CD8-positive, alpha-beta memory T cell (primary cell): ENCODE data around the gene CAVIN4. TPM values are rescaled to one million over a fixed set of nuclear protein-coding genes. Genes with fewer than 3 reads are reported as not detected.

Experiments used
- CTCF ChIA-PET: fragments of 350-600 bp; sonication (Branson Sonifier 250); formaldehyde crosslinking; loops from one replicate; lab custom pipeline; 2021; ENCODE audit warnings: antibody characterized with exemption; lab: Charles Lee
- POLR2A ChIA-PET: fragments of 350-600 bp; sonication (Branson Sonifier 250); formaldehyde crosslinking; loops from one replicate; lab custom pipeline; 2021; ENCODE audit warnings: antibody characterized with exemption; lab: Charles Lee
- DNase-seq, 5 donors: peaks; one replicate each; pipeline versions ENCODE4 v3.0.0 to v3.0.0-alpha.2; 2020 to 2022; ENCODE audit warnings: mixed read lengths in 1 of 5
- H3K27ac ChIP-seq: one replicate; pipeline ENCODE4 v1.7.0; 2013; ENCODE audit warnings: low read depth, mild to moderate bottlenecking, low read length, moderate library complexity
- H3K27me3 ChIP-seq: 2 replicates; pipeline ENCODE4 v1.7.0; 2013; ENCODE audit warnings: low read length, mild to moderate bottlenecking; ENCODE audit not compliant: insufficient read depth, poor library complexity, severe bottlenecking
- H3K36me3 ChIP-seq: 2 replicates; pipeline ENCODE4 v1.7.0; 2013; ENCODE audit warnings: mild to moderate bottlenecking, low read length, moderate library complexity; ENCODE audit not compliant: insufficient read depth
- H3K4me1 ChIP-seq: 2 replicates; pipeline ENCODE4 v1.7.0; 2013; ENCODE audit warnings: mild to moderate bottlenecking, low read length, moderate library complexity; ENCODE audit not compliant: insufficient read depth
- H3K4me3 ChIP-seq: 2 replicates; pipeline ENCODE4 v1.7.0; 2013; ENCODE audit warnings: mild to moderate bottlenecking, low read length
- H3K9me3 ChIP-seq: 2 replicates; pipeline ENCODE4 v1.7.0; 2013; ENCODE audit warnings: mild to moderate bottlenecking, low read length
- H3K27ac Mint-ChIP-seq, 8 donors: one replicate each; pipeline ENCODE4 v1.8.0; 2020 to 2021; ENCODE audit warnings: mixed read lengths in 8 of 8, mild to moderate bottlenecking in 6 of 8, inconsistent platforms in 3 of 8, moderate library complexity in 3 of 8
- H3K27me3 Mint-ChIP-seq, 2 donors: one replicate each; pipeline ENCODE4 v1.8.0; 2020 to 2021; ENCODE audit warnings: mixed read lengths in 2 of 2, mild to moderate bottlenecking in 1 of 2, moderate library complexity in 1 of 2
- H3K36me3 Mint-ChIP-seq, 3 donors: one replicate each; pipeline ENCODE4 v1.8.0; 2020 to 2021; ENCODE audit warnings: mixed read lengths in 3 of 3, inconsistent platforms in 1 of 3, mild to moderate bottlenecking in 1 of 3
- H3K4me1 Mint-ChIP-seq, 3 donors: one replicate each; pipeline ENCODE4 v1.8.0; 2020 to 2021; ENCODE audit warnings: mixed read lengths in 3 of 3, inconsistent platforms in 1 of 3, mild to moderate bottlenecking in 1 of 3
- H3K4me3 Mint-ChIP-seq, 7 donors: one replicate each; pipeline ENCODE4 v1.8.0; 2020 to 2021; ENCODE audit warnings: mixed read lengths in 7 of 7, mild to moderate bottlenecking in 6 of 7, moderate library complexity in 4 of 7, inconsistent platforms in 2 of 7
- H3K9me3 Mint-ChIP-seq, 5 donors: one replicate each; pipeline ENCODE4 v1.8.0; 2020 to 2022; ENCODE audit warnings: mixed read lengths in 5 of 5, mild to moderate bottlenecking in 3 of 5, moderate library complexity in 2 of 5, inconsistent platforms in 1 of 5
- polyA plus RNA-seq: library from polyadenylated mRNA; unstranded; fragments of 300-500 nt; fragmentation: Illumina TruSeq; gene quantifications from one replicate; pipeline ENCODE4 v1.2.3, GENCODE V29; 2021
- total RNA-seq, 2 experiments: library from RNA; stranded (reverse); gene quantifications; one replicate each; pipeline ENCODE4 v1.2.3, GENCODE V29; 2021

The CAVIN4 gene
- total RNA-seq (under 1 TPM; 0.20 to 0.26 TPM), polyA plus RNA-seq (not detected)

- no peak for DNase-seq
- CTCF ChIA-PET = no interaction called here
- Histone ChIP-seq H3K27ac (no peak within 1 kb of the TSS), H3K4me1 (no peaks in the 10 kb centered on the region), H3K36me3 (no peaks in the 10 kb centered on the region), H3K4me3 (no peak within 1 kb of the TSS), H3K9me3 (no peaks in the 10 kb centered on the region), H3K27me3 (no peaks in the 10 kb centered on the region)
- POLR2A ChIA-PET = no interaction called here
- Mint-ChIP-seq H3K27ac (no peak within 1 kb of the TSS), H3K4me1 (no peaks in the 10 kb centered on the region), H3K36me3 (no peaks in the 10 kb centered on the region), H3K9me3 (no peaks in the 10 kb centered on the region), H3K4me3 (no peak within 1 kb of the TSS), H3K27me3 (no peaks in the 10 kb centered on the region)
Measured at GRCh38 chr9:100577776-100578448, at the start of gene CAVIN4. Gene CAVIN4, plus strand, starts transcription at chr9:100578079. Its CDS starts 65 bp downstream, at chr9:100578144.

GRCh38 chr9:100534401-100534800 lies 43.5 kb upstream of the CAVIN4 start:
- H3K4me1 ChIP-seq = no peaks in the 10 kb centered on the region
- H3K4me1 Mint-ChIP-seq = no peaks in the 10 kb centered on the region
- H3K36me3 ChIP-seq = no peaks in the 10 kb centered on the region
- no peak overlapping the region for H3K4me3 Mint-ChIP-seq
- peaks cover 0 to 3% (median 0%) of the 10 kb centered on the region in 3 donors for H3K36me3 Mint-ChIP-seq
- H3K27me3 ChIP-seq = no peaks in the 10 kb centered on the region
- no peak overlapping the region for H3K27ac ChIP-seq
- H3K4me3 ChIP-seq = no peak overlapping the region
- ChIA-PET CTCF (no interaction called here), POLR2A (no interaction called here)
- DNase-seq = no peak
- no peaks in the 10 kb centered on the region for H3K27me3 Mint-ChIP-seq
- H3K9me3 Mint-ChIP-seq = peaks cover 0 to 6% (median 2%) of the 10 kb centered on the region in 5 donors
- no peaks in the 10 kb centered on the region for H3K9me3 ChIP-seq
- no peak overlapping the region for H3K27ac Mint-ChIP-seq

GRCh38 chr9:100540327-100540726 lies 37.6 kb upstream of the CAVIN4 start:
- H3K36me3 Mint-ChIP-seq = peaks cover 2 to 25% (median 4%) of the 10 kb centered on the region in 3 donors
- no peak overlapping the region for H3K4me3 Mint-ChIP-seq
- H3K27ac Mint-ChIP-seq = no peak overlapping the region
- POLR2A ChIA-PET = no interaction called here
- Histone ChIP-seq H3K9me3 (no peaks in the 10 kb centered on the region), H3K27me3 (no peaks in the 10 kb centered on the region), H3K4me1 (no peaks in the 10 kb centered on the region), H3K4me3 (no peak overlapping the region), H3K36me3 (no peaks in the 10 kb centered on the region), H3K27ac (no peak overlapping the region)
- peaks cover 0 to 8% (median 6%) of the 10 kb centered on the region in 5 donors for H3K9me3 Mint-ChIP-seq
- DNase-seq = no peak
- H3K27me3 Mint-ChIP-seq = peaks cover 0 to 3% of the 10 kb centered on the region in 2 donors
- H3K4me1 Mint-ChIP-seq = no peaks in the 10 kb centered on the region
- CTCF ChIA-PET = no interaction called here

- CTCF ChIA-PET = no interaction called here
- Mint-ChIP-seq H3K9me3 (peaks cover 0 to 15% (median 11%) of the 10 kb centered on the region in 5 donors), H3K27ac (no peak overlapping the region), H3K36me3 (peaks cover 2 to 44% (median 6%) of the 10 kb centered on the region in 3 donors), H3K4me1 (no peaks in the 10 kb centered on the region), H3K27me3 (peaks cover 0 to 4% of the 10 kb centered on the region in 2 donors), H3K4me3 (no peak overlapping the region)
- POLR2A ChIA-PET = no interaction called here
- H3K4me3 ChIP-seq = no peak overlapping the region
- no peak overlapping the region for H3K27ac ChIP-seq
- no peaks in the 10 kb centered on the region for H3K27me3 ChIP-seq
- no peak for DNase-seq
- no peaks in the 10 kb centered on the region for H3K9me3 ChIP-seq
- H3K4me1 ChIP-seq = no peaks in the 10 kb centered on the region
- no peaks in the 10 kb centered on the region for H3K36me3 ChIP-seq
Measured at GRCh38 chr9:100549048-100549447, 28.8 kb upstream of the CAVIN4 start.

- Histone ChIP-seq H3K4me3 (no peak overlapping the region), H3K27ac (no peak overlapping the region), H3K27me3 (no peaks in the 10 kb centered on the region), H3K9me3 (no peaks in the 10 kb centered on the region), H3K36me3 (no peaks in the 10 kb centered on the region), H3K4me1 (no peaks in the 10 kb centered on the region)
- POLR2A ChIA-PET = no interaction called here
- H3K36me3 Mint-ChIP-seq = peaks cover 0 to 8% (median 3%) of the 10 kb centered on the region in 3 donors
- no peaks in the 10 kb centered on the region for H3K4me1 Mint-ChIP-seq
- no peaks in the 10 kb centered on the region for H3K27me3 Mint-ChIP-seq
- H3K9me3 Mint-ChIP-seq = no peaks in the 10 kb centered on the region
- DNase-seq = no peak
- H3K27ac Mint-ChIP-seq = no peak overlapping the region
- CTCF ChIA-PET = no interaction called here
- H3K4me3 Mint-ChIP-seq = no peak overlapping the region
Measured at GRCh38 chr9:100554935-100555401, 22.9 kb upstream of the CAVIN4 start.

GRCh38 chr9:100555471-100555870 lies 22.4 kb upstream of the CAVIN4 start:
- no peaks in the 10 kb centered on the region for H3K9me3 Mint-ChIP-seq
- POLR2A ChIA-PET = no interaction called here
- no peaks in the 10 kb centered on the region for H3K27me3 ChIP-seq
- no peaks in the 10 kb centered on the region for H3K4me1 Mint-ChIP-seq
- no peaks in the 10 kb centered on the region for H3K27me3 Mint-ChIP-seq
- H3K36me3 ChIP-seq = no peaks in the 10 kb centered on the region
- no peaks in the 10 kb centered on the region for H3K4me1 ChIP-seq
- CTCF ChIA-PET = no interaction called here
- no peak overlapping the region for H3K4me3 ChIP-seq
- no peak for DNase-seq
- no peak overlapping the region for H3K4me3 Mint-ChIP-seq
- no peak overlapping the region for H3K27ac ChIP-seq
- peaks cover 0 to 3% (median 1%) of the 10 kb centered on the region in 3 donors for H3K36me3 Mint-ChIP-seq
- H3K27ac Mint-ChIP-seq = no peak overlapping the region
- no peaks in the 10 kb centered on the region for H3K9me3 ChIP-seq

GRCh38 chr9:100557053-100557452 lies 20.8 kb upstream of the CAVIN4 start:
- H3K27ac ChIP-seq = no peak overlapping the region
- H3K9me3 Mint-ChIP-seq = no peaks in the 10 kb centered on the region
- H3K4me1 ChIP-seq = no peaks in the 10 kb centered on the region
- no peaks in the 10 kb centered on the region for H3K4me1 Mint-ChIP-seq
- CTCF ChIA-PET = no interaction called here
- no peaks in the 10 kb centered on the region for H3K36me3 ChIP-seq
- POLR2A ChIA-PET = no interaction called here
- H3K36me3 Mint-ChIP-seq = peaks cover 0 to 1% (median 0%) of the 10 kb centered on the region in 3 donors
- no peaks in the 10 kb centered on the region for H3K27me3 ChIP-seq
- no peak overlapping the region for H3K4me3 Mint-ChIP-seq
- no peaks in the 10 kb centered on the region for H3K9me3 ChIP-seq
- no peak for DNase-seq
- no peak overlapping the region for H3K4me3 ChIP-seq
- no peak overlapping the region for H3K27ac Mint-ChIP-seq
- H3K27me3 Mint-ChIP-seq = no peaks in the 10 kb centered on the region

- ChIA-PET CTCF (no interaction called here), POLR2A (no interaction called here)
- no peak overlapping the region for H3K27ac Mint-ChIP-seq
- DNase-seq = no peak
- no peaks in the 10 kb centered on the region for H3K4me1 Mint-ChIP-seq
- no peak overlapping the region for H3K4me3 Mint-ChIP-seq
- Histone ChIP-seq H3K4me1 (no peaks in the 10 kb centered on the region), H3K27me3 (no peaks in the 10 kb centered on the region), H3K36me3 (no peaks in the 10 kb centered on the region), H3K4me3 (no peak overlapping the region), H3K27ac (no peak overlapping the region), H3K9me3 (no peaks in the 10 kb centered on the region)
- H3K9me3 Mint-ChIP-seq = no peaks in the 10 kb centered on the region
- H3K36me3 Mint-ChIP-seq = peaks cover 0 to 1% (median 0%) of the 10 kb centered on the region in 3 donors
- no peaks in the 10 kb centered on the region for H3K27me3 Mint-ChIP-seq
Measured at GRCh38 chr9:100561256-100561655, 16.6 kb upstream of the CAVIN4 start.
